Activated naive CD4-positive, alpha-beta T cell treated with anti-CD3 and anti-CD28 coated beads for 36 hours (primary cell): ENCODE measurements around the gene SLC35F1. TPM values are rescaled to one million over a fixed set of nuclear protein-coding genes. Genes with fewer than 3 reads are reported as not detected.

Source experiments
- CTCF ChIA-PET: fragments of 350-600 bp; sonication (Branson Sonifier 250); formaldehyde crosslinking; loops from one replicate; lab custom pipeline; 2021; ENCODE audit warnings: antibody characterized with exemption; lab: Charles Lee
- DNase-seq: peaks from one replicate; pipeline ENCODE4 v3.0.0-alpha.2; 2020
- H3K27ac Mint-ChIP-seq: one replicate; pipeline ENCODE4 v1.8.0; 2021; ENCODE audit warnings: mild to moderate bottlenecking, mixed read lengths
- H3K27me3 Mint-ChIP-seq: one replicate; pipeline ENCODE4 v1.8.0; 2021; ENCODE audit warnings: low read depth, mixed read lengths
- H3K36me3 Mint-ChIP-seq: one replicate; pipeline ENCODE4 v1.8.0; 2021; ENCODE audit warnings: low read depth, mixed read lengths
- H3K4me1 Mint-ChIP-seq: one replicate; pipeline ENCODE4 v1.8.0; 2021; ENCODE audit warnings: low read depth, mixed read lengths
- H3K4me3 Mint-ChIP-seq: one replicate; pipeline ENCODE4 v1.8.0; 2021; ENCODE audit warnings: mild to moderate bottlenecking, moderate library complexity, mixed read lengths
- H3K9me3 Mint-ChIP-seq: one replicate; pipeline ENCODE4 v1.8.0; 2021; ENCODE audit warnings: mixed read lengths
- intact Hi-C: fragments of 100-400 bp; cut with micrococcal nuclease; formaldehyde crosslinking; loops from one replicate; pipeline ENCODE4 v1.15.1; 2023
- total RNA-seq, 2 experiments: library from RNA; stranded (reverse); gene quantifications; one replicate each; pipeline ENCODE4 v1.2.3, GENCODE V29; 2021

Gene SLC35F1
- total RNA-seq, 2 experiments from 2014 or later, result 0.07 TPM; not detected in 1

- Mint-ChIP-seq H3K4me1 (no peaks in the 10 kb centered on the region), H3K27me3 (peaks cover 8% of the 10 kb centered on the region), H3K4me3 (no peak overlapping the region), H3K36me3 (no peaks in the 10 kb centered on the region), H3K9me3 (no peaks in the 10 kb centered on the region), H3K27ac (no peak overlapping the region)
- no peak for DNase-seq
- intact Hi-C loops, result no loop called here
- CTCF ChIA-PET, result no interaction called here
Observed at GRCh38 chr6:118141211-118141610, 234.1 kb downstream of the SLC35F1 start.

GRCh38 chr6:118146584-118146983, 239.5 kb downstream of the SLC35F1 start:
- Mint-ChIP-seq H3K4me1 (no peaks in the 10 kb centered on the region), H3K27me3 (peaks cover 5% of the 10 kb centered on the region), H3K9me3 (no peaks in the 10 kb centered on the region), H3K27ac (no peak overlapping the region), H3K4me3 (no peak overlapping the region), H3K36me3 (no peaks in the 10 kb centered on the region)
- intact Hi-C loops, result no loop called here
- CTCF ChIA-PET, result no interaction called here
- DNase-seq, result no peak

GRCh38 chr6:118147511-118147910, 240.4 kb downstream of the SLC35F1 start:
- no peak for DNase-seq
- Mint-ChIP-seq H3K9me3 (no peaks in the 10 kb centered on the region), H3K36me3 (no peaks in the 10 kb centered on the region), H3K4me3 (no peak overlapping the region), H3K4me1 (no peaks in the 10 kb centered on the region), H3K27ac (no peak overlapping the region), H3K27me3 (peaks cover 5% of the 10 kb centered on the region)
- intact Hi-C loops, result no loop called here
- CTCF ChIA-PET, result interaction anchor here (0.5 kb wide), 1 partner anchor 364 kb away, joined by 3 read pairs; no protein-coding TSS in a partner anchor

- CTCF ChIA-PET, result no interaction called here
- Mint-ChIP-seq H3K4me3 (no peak overlapping the region), H3K36me3 (no peaks in the 10 kb centered on the region), H3K27me3 (peaks cover 5% of the 10 kb centered on the region), H3K27ac (no peak overlapping the region), H3K4me1 (no peaks in the 10 kb centered on the region), H3K9me3 (no peaks in the 10 kb centered on the region)
- DNase-seq, result no peak
- intact Hi-C loops, result no loop called here
Observed at GRCh38 chr6:118148561-118148960, 241.5 kb downstream of the SLC35F1 start.

- Mint-ChIP-seq H3K27ac (no peak overlapping the region), H3K27me3 (peaks cover 10% of the 10 kb centered on the region), H3K36me3 (no peaks in the 10 kb centered on the region), H3K9me3 (no peaks in the 10 kb centered on the region), H3K4me3 (no peak overlapping the region), H3K4me1 (no peaks in the 10 kb centered on the region)
- CTCF ChIA-PET, result no interaction called here
- intact Hi-C loops, result no loop called here
- no peak for DNase-seq
Observed at GRCh38 chr6:118152524-118152923, 245.5 kb downstream of the SLC35F1 start.

- peaks cover 5% of the 10 kb centered on the region for H3K4me1 Mint-ChIP-seq
- H3K4me3 Mint-ChIP-seq, result no peak overlapping the region
- no peak for DNase-seq
- no peaks in the 10 kb centered on the region for H3K9me3 Mint-ChIP-seq
- no peaks in the 10 kb centered on the region for H3K36me3 Mint-ChIP-seq
- CTCF ChIA-PET, result interaction anchor here (0.5 kb wide), 1 partner anchor 96 kb away, joined by 5 read pairs; no protein-coding TSS in a partner anchor
- H3K27me3 Mint-ChIP-seq, result peaks cover 17% of the 10 kb centered on the region
- H3K27ac Mint-ChIP-seq, result no peak overlapping the region
- intact Hi-C loops, result no loop called here
Observed at GRCh38 chr6:118161343-118161742, 254.3 kb downstream of the SLC35F1 start.

GRCh38 chr6:118163542-118163941, 256.5 kb downstream of the SLC35F1 start:
- CTCF ChIA-PET, result no interaction called here
- Mint-ChIP-seq H3K36me3 (no peaks in the 10 kb centered on the region), H3K27ac (no peak overlapping the region), H3K4me3 (no peak overlapping the region), H3K4me1 (peaks cover 5% of the 10 kb centered on the region), H3K9me3 (no peaks in the 10 kb centered on the region), H3K27me3 (peaks cover 14% of the 10 kb centered on the region)
- intact Hi-C loops, result no loop called here
- no peak for DNase-seq

GRCh38 chr6:118165500-118165899, 258.4 kb downstream of the SLC35F1 start:
- intact Hi-C loops, result no loop called here
- DNase-seq, result no peak
- H3K36me3 Mint-ChIP-seq, result no peaks in the 10 kb centered on the region
- H3K4me1 Mint-ChIP-seq, result peaks cover 1% of the 10 kb centered on the region
- CTCF ChIA-PET, result no interaction called here
- H3K9me3 Mint-ChIP-seq, result no peaks in the 10 kb centered on the region
- no peak overlapping the region for H3K4me3 Mint-ChIP-seq
- peaks cover 16% of the 10 kb centered on the region for H3K27me3 Mint-ChIP-seq
- no peak overlapping the region for H3K27ac Mint-ChIP-seq

- Mint-ChIP-seq H3K27me3 (peaks cover 13% of the 10 kb centered on the region), H3K27ac (no peak overlapping the region), H3K4me3 (no peak overlapping the region), H3K9me3 (peaks cover under 1% of the 10 kb centered on the region), H3K4me1 (no peaks in the 10 kb centered on the region), H3K36me3 (no peaks in the 10 kb centered on the region)
- intact Hi-C loops, result no loop called here
- DNase-seq, result no peak
- CTCF ChIA-PET, result no interaction called here
Observed at GRCh38 chr6:118168421-118168820, 261.4 kb downstream of the SLC35F1 start.

GRCh38 chr6:118171852-118172251, 264.8 kb downstream of the SLC35F1 start:
- Mint-ChIP-seq H3K4me3 (no peak overlapping the region), H3K27me3 (peaks cover 18% of the 10 kb centered on the region), H3K27ac (no peak overlapping the region), H3K9me3 (peaks cover 15% of the 10 kb centered on the region), H3K36me3 (peaks cover 2% of the 10 kb centered on the region), H3K4me1 (no peaks in the 10 kb centered on the region)
- intact Hi-C loops, result no loop called here
- CTCF ChIA-PET, result no interaction called here
- DNase-seq, result no peak

GRCh38 chr6:118174071-118174470, 267.0 kb downstream of the SLC35F1 start:
- Mint-ChIP-seq H3K36me3 (peaks cover 2% of the 10 kb centered on the region), H3K9me3 (peaks cover 15% of the 10 kb centered on the region), H3K27ac (no peak overlapping the region), H3K4me3 (no peak overlapping the region), H3K27me3 (peaks cover 12% of the 10 kb centered on the region), H3K4me1 (no peaks in the 10 kb centered on the region)
- intact Hi-C loops, result no loop called here
- DNase-seq, result no peak
- CTCF ChIA-PET, result no interaction called here

- Mint-ChIP-seq H3K27me3 (peaks cover 11% of the 10 kb centered on the region), H3K9me3 (peaks cover 15% of the 10 kb centered on the region), H3K4me1 (no peaks in the 10 kb centered on the region), H3K36me3 (peaks cover 2% of the 10 kb centered on the region), H3K27ac (no peak overlapping the region), H3K4me3 (no peak overlapping the region)
- intact Hi-C loops, result no loop called here
- CTCF ChIA-PET, result no interaction called here
- DNase-seq, result no peak
Observed at GRCh38 chr6:118177720-118178119, 270.7 kb downstream of the SLC35F1 start.

- Mint-ChIP-seq H3K4me3 (no peak overlapping the region), H3K27me3 (peaks cover 7% of the 10 kb centered on the region), H3K36me3 (peaks cover 2% of the 10 kb centered on the region), H3K4me1 (no peaks in the 10 kb centered on the region), H3K9me3 (peaks cover 8% of the 10 kb centered on the region), H3K27ac (no peak overlapping the region)
- CTCF ChIA-PET, result no interaction called here
- no peak for DNase-seq
- intact Hi-C loops, result no loop called here
Observed at GRCh38 chr6:118179048-118179447, 272.0 kb downstream of the SLC35F1 start.
